Osteoblast (primary cell): ENCODE data around the gene ABCA12. TPM values are rescaled to one million over a fixed set of nuclear protein-coding genes. Genes with fewer than 3 reads are reported as not detected.

ENCODE experiments used
- DNase-seq: peaks from one replicate; pipeline ENCODE4 v3.0.0; 2011; ENCODE audit warnings: low spot score, mixed read lengths; ENCODE audit not compliant: insufficient read length; ENCODE audit errors: missing footprints
- H2AFZ ChIP-seq: 2 replicates; pipeline ENCODE4 v1.6.0; 2011; ENCODE audit warnings: mild to moderate bottlenecking, low read length
- H3K27ac ChIP-seq: 2 replicates; pipeline ENCODE4 v1.5.1; 2011; ENCODE audit warnings: mild to moderate bottlenecking, low read depth, low read length, moderate library complexity
- H3K27me3 ChIP-seq: 2 replicates; pipeline ENCODE4 v1.6.0; 2012; ENCODE audit warnings: mild to moderate bottlenecking, control low read depth, inconsistent platforms, low read length, moderate library complexity; ENCODE audit not compliant: insufficient read depth
- H3K36me3 ChIP-seq: 2 replicates; pipeline ENCODE4 v1.5.1; 2011; ENCODE audit warnings: mild to moderate bottlenecking, low read length, control low read depth, moderate library complexity; ENCODE audit not compliant: insufficient read depth
- H3K4me1 ChIP-seq: 2 replicates; pipeline ENCODE4 v1.5.1; 2011; ENCODE audit warnings: mild to moderate bottlenecking, low read length, control low read depth, moderate library complexity; ENCODE audit not compliant: insufficient read depth
- H3K4me2 ChIP-seq: 2 replicates; pipeline ENCODE4 v1.6.0; 2011; ENCODE audit warnings: mild to moderate bottlenecking, low read length; ENCODE audit not compliant: insufficient read depth
- H3K4me3 ChIP-seq: fragments of 200-600 bp; sonication (generic); 3 replicates; pipeline ENCODE4 v1.5.1; 2012; ENCODE audit warnings: mild to moderate bottlenecking, low read length, inconsistent platforms; ENCODE audit not compliant: insufficient read depth
- H3K79me2 ChIP-seq: 2 replicates; pipeline ENCODE4 v1.6.0; 2012; ENCODE audit warnings: mild to moderate bottlenecking, low read length, control low read depth, inconsistent platforms; ENCODE audit not compliant: insufficient read depth
- H3K9me3 ChIP-seq: 2 replicates; pipeline ENCODE4 v1.5.1; 2011; ENCODE audit warnings: low read depth, low read length, control low read depth
- H4K20me1 ChIP-seq: 2 replicates; pipeline ENCODE4 v1.6.0; 2012; ENCODE audit warnings: mild to moderate bottlenecking, low read length, control low read depth; ENCODE audit not compliant: insufficient read depth
- total RNA-seq: library from RNA; depleted of rRNA; stranded (reverse); fragments of >200 nt; gene quantifications from 2 replicates; pipeline ENCODE4 v1.2.3, GENCODE V29; 2012
- TF ChIP-seq, protein P1 (sequence below): IDR thresholded peaks from 2 replicates; pipeline ENCODE4 v1.5.1; 2011; ENCODE audit warnings: mild to moderate bottlenecking, low read depth, low read length, moderate library complexity; ENCODE audit errors: extremely low read depth

ABCA12 gene
- total RNA-seq, 1 donor = under 0.01 TPM

DNA sequence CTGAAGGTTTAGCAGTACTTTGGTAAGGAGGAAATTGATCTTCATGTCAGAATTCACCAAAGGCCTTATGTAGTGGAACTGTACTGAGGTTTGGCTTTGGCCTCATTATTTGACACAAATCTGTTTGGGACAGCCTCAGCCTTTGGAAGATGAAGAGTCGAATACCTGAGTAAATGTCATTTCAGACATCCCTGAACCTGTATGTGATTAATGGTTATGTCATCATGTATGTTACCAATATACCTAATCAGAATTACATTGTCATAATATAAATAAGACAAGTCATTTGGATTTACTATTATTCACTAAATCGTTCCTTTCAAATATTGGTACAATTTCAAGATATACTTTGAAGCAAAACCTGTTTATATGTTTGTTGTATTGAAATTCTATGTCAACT, 10.6 kb upstream of the ABCA12 start:
- no peak overlapping the region for H2AFZ ChIP-seq
- no peaks in the 10 kb centered on the region for H3K36me3 ChIP-seq
- no peak overlapping the region for H3K4me3 ChIP-seq
- no peaks in the 10 kb centered on the region for H3K4me1 ChIP-seq
- no peak overlapping the region for H3K4me2 ChIP-seq
- no peak overlapping the region for H3K27ac ChIP-seq
- no peaks in the 10 kb centered on the region for H3K79me2 ChIP-seq
- no peaks in the 10 kb centered on the region for H3K27me3 ChIP-seq
- TF ChIP-seq, protein P1, sequence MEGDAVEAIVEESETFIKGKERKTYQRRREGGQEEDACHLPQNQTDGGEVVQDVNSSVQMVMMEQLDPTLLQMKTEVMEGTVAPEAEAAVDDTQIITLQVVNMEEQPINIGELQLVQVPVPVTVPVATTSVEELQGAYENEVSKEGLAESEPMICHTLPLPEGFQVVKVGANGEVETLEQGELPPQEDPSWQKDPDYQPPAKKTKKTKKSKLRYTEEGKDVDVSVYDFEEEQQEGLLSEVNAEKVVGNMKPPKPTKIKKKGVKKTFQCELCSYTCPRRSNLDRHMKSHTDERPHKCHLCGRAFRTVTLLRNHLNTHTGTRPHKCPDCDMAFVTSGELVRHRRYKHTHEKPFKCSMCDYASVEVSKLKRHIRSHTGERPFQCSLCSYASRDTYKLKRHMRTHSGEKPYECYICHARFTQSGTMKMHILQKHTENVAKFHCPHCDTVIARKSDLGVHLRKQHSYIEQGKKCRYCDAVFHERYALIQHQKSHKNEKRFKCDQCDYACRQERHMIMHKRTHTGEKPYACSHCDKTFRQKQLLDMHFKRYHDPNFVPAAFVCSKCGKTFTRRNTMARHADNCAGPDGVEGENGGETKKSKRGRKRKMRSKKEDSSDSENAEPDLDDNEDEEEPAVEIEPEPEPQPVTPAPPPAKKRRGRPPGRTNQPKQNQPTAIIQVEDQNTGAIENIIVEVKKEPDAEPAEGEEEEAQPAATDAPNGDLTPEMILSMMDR = no peak
- no peaks in the 10 kb centered on the region for H3K9me3 ChIP-seq
- no peak for DNase-seq
- H4K20me1 ChIP-seq = no peaks in the 10 kb centered on the region

DNA sequence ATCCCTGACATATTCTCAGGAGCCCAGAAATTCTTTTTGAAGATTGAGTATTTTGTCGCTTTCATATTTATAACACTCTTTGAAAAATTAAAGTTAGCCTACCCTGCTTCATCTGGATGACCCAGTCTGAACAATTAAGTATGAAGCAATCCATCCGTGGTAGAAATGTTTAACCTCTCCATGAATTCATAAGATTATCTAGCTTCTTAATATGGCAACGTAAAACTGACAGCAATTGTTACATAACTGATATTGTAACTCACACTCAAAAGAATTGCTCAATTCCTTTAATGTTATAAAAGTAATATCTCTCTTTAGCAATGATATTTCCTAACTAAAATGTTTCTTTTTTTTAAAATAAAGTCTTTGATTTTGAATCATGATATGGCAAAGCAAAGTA, 7.2 kb upstream of the ABCA12 start:
- Histone ChIP-seq H3K4me1 (no peaks in the 10 kb centered on the region), H2AFZ (no peak overlapping the region), H3K27me3 (no peaks in the 10 kb centered on the region), H3K79me2 (no peaks in the 10 kb centered on the region), H4K20me1 (no peaks in the 10 kb centered on the region), H3K4me3 (no peak overlapping the region), H3K4me2 (no peak overlapping the region), H3K27ac (no peak overlapping the region), H3K36me3 (no peaks in the 10 kb centered on the region), H3K9me3 (no peaks in the 10 kb centered on the region)
- DNase-seq = no peak
- TF ChIP-seq, protein P1 = no peak

DNA sequence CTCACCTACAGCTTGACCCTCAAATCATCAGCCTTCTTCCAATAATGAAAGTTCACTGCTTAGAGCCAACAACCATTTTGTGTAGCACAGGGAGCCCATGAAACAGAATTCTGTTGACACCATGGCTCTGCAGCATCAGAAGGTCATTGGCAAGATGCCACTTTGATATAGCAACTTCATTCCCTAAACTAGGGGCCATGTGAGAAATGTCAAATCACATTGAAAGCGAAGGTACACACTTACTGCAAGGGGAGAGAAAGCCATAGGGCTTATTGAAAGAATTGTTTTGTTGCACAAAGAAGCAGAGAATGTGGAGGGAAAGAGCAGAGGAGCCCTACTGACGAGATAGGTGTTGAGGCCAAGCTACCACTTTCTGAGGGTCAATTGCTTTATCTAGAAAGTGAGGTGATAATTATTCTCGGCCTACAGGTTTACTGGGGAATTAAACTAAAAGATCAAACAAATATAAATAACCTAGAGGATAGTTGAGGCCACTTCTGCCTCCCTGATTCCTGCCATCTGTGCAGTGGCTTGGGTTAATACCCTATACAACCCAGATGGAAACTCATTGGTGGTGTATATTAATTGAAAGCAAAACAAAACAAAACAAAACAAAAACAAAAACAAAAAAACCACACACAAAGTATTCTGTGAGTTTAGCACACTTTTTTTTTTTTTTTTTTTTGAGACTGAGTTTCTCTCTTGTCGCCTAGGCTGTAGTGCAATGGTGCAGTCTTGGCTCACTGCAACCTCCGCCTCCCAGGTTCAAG, 5.9 kb upstream of the ABCA12 start:
- Histone ChIP-seq H3K4me2 (no peak overlapping the region), H4K20me1 (no peaks in the 10 kb centered on the region), H3K4me3 (no peak overlapping the region), H3K27ac (no peak overlapping the region), H3K79me2 (no peaks in the 10 kb centered on the region), H3K4me1 (no peaks in the 10 kb centered on the region), H3K9me3 (no peaks in the 10 kb centered on the region), H2AFZ (no peak overlapping the region), H3K36me3 (no peaks in the 10 kb centered on the region), H3K27me3 (peaks cover 5% of the 10 kb centered on the region)
- no peak for DNase-seq
- TF ChIP-seq, protein P1 = no peak

DNA sequence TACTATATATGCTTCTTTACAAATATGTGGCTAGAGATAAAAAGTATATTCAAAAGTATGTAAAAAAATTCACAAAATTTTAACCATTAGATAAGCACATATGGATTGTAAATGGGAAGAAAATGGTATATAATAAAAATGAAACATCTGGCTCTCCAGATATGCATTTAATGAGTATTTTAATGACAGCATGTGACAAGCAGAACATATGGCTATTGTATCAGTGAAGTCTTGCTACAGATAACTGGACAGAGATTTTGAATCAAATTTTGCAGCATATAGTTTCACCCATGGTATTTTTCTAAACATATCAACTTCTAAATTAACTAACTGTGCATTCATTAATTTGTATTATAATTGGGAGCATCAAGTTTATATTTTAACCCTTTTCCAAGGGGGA, 5.0 kb upstream of the ABCA12 start:
- no peak overlapping the region for H3K4me3 ChIP-seq
- H3K4me2 ChIP-seq = no peak overlapping the region
- no peaks in the 10 kb centered on the region for H4K20me1 ChIP-seq
- H3K79me2 ChIP-seq = no peaks in the 10 kb centered on the region
- no peak overlapping the region for H2AFZ ChIP-seq
- peaks cover 5% of the 10 kb centered on the region for H3K27me3 ChIP-seq
- TF ChIP-seq, protein P1 = no peak
- H3K27ac ChIP-seq = no peak overlapping the region
- no peaks in the 10 kb centered on the region for H3K36me3 ChIP-seq
- no peaks in the 10 kb centered on the region for H3K9me3 ChIP-seq
- DNase-seq = no peak
- H3K4me1 ChIP-seq = no peaks in the 10 kb centered on the region
